ENCODE results near the gene MAPK1.
A peak's percentile ranks its signal among the peaks of the same experiment; 100 is the strongest.
"Not testable (repeated sequence)": the region's sequence is repeated elsewhere in the genome, so short reads cannot be mapped to it uniquely, and the experiment has no call there.

The MAPK1 gene

DNA sequence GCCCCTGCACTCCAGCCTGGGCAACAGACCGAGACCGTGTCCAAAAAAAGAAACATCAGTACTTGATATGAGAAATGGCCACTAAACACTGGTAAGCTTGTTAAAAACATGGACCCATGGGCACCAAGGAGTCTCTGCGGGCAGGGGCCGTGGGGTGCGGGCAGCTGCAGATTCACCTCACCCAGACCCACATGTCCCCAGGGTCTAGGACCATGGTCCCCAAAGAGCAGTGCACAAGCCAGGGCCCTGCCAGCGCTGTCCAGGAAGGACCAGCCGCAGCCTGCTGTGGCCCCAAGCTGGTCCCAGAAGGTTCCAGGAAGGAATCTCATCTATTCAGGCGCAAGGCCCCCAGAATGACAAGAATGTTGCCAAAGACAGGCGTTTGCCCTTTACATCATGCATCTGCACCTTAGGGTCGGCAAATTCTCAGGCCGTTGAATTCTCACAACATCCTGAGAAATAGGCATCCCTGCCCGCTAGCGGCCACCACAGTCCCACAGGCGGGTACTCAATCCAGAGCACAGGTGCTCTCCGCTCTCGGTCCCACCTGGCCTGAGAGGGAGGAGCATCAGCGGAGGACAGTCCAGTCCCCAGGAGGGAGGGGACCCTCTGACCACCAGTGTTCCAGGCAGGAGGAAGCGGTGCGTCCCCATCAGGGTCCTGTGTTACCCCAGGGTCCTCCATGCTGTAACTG, 141.3 kb downstream of the MAPK1 start:
- no peak for DNase-seq (ENCODE audit: low read depth in 2 of 2)

DNA sequence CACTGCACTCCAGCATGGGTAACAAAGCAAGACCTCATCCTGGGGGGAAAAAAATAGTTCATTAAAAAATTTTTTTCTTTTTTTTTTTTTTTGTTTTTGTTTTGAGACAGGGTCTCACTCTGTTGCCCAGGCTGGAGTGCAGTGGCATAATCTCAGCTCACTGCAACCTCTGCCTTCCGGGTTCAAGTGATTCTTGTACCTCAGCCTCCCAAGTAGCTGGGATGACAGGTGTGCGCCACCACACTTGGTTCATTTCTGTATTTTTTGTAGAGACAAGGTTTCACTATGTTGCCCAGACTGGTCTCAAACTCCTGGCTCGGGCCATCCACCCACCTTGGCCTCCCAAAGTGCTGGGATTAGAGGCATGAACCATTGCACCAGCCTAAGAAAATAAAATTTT, 142.9 kb downstream of the MAPK1 start:
- not testable (repeated sequence) for DNase-seq (ENCODE audit: low read depth in 2 of 2)

GRCh38 chr22:21721195-21721852, 146.1 kb downstream of the MAPK1 start:
- not testable (repeated sequence) for DNase-seq (ENCODE audit: low read depth in 2 of 2)

- DNase-seq (ENCODE audit: low read depth in 2 of 2): not testable (repeated sequence)
Observed at GRCh38 chr22:21720191-21720859, 147.1 kb downstream of the MAPK1 start.

DNA sequence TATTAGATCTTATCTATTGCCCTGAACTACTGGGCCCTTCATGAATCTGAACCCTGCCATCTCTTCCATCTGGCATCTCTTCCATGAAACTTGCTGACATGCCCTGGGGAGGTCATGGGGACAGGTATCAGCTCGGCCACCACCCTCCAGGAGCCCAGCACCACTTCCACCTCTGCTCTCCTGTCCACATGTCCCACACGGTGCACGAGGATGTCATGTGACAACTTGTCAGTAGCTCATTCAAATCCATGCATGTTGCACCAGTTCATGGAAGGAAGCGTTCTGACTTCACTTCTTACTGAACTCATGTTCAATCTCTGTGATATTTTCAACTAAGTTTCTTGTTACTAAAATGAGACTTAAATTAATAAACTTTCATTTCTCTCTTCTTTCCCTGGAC, 148.4 kb downstream of the MAPK1 start:
- DNase-seq (ENCODE audit: low read depth in 2 of 2): no peak

- no peak for DNase-seq (ENCODE audit: low read depth in 2 of 2)
Observed at GRCh38 chr22:21718499-21718898, 148.9 kb downstream of the MAPK1 start.

DNA sequence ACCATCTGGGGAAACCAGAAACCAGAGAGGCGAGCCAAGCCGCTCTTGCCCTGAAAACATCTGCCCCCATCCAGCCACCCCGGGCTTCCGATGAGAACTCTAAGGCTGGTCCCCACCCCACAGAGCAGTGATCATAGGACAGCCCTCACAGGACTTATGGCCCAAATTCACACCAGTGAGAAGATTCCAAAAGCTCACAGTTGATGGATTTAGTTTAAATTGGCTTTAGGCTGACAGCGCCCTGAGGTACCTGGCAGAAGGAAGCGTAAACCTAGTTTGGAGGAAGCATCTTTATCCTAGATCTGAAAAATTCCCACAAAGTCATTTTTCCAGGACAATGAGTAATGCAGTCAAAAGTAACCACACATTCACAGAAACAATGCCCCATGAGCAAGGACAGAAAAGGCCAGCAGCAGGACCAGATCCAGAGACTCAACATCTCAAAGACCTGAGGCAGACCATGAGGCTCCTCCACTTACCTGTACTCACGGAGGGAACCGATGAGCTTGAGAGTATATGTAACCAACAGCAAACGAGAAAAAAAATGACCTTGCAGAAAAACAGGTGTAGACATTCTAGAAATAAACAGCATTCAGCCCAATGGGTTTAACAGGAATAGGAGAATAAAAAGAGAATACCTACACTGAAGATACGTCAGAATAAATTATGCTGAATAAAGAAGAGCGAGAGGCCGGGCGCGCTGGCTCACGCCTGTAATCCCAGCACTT, 150.9 kb downstream of the MAPK1 start:
- not testable (repeated sequence) for DNase-seq (ENCODE audit: low read depth in 2 of 2)

DNA sequence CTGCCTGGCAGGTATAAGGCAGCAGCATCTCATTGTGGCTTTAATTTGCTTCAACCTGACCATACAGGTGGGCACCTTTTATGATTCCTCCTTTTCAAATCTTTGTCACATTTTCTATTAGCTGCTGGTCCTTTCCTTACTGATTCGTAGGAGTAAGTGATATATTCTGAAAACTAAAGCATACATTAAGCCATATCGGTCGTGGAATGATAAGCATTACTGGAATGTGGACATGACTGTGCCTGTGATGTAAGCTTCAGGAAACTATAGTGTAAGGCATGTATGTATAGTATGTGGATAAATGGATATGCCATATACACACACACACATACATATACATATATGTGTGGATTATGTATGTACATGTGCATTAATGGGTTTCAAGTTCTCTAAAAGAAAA, 152.7 kb downstream of the MAPK1 start:
- DNase-seq (ENCODE audit: low read depth in 2 of 2): peak in 1 of 2 experiments; percentile 32

GRCh38 chr22:21714059-21714770, 153.2 kb downstream of the MAPK1 start:
- DNase-seq (ENCODE audit: low read depth in 2 of 2): no peak

GRCh38 chr22:21713428-21714058, 153.9 kb downstream of the MAPK1 start:
- DNase-seq (ENCODE audit: low read depth in 2 of 2): no peak

DNA sequence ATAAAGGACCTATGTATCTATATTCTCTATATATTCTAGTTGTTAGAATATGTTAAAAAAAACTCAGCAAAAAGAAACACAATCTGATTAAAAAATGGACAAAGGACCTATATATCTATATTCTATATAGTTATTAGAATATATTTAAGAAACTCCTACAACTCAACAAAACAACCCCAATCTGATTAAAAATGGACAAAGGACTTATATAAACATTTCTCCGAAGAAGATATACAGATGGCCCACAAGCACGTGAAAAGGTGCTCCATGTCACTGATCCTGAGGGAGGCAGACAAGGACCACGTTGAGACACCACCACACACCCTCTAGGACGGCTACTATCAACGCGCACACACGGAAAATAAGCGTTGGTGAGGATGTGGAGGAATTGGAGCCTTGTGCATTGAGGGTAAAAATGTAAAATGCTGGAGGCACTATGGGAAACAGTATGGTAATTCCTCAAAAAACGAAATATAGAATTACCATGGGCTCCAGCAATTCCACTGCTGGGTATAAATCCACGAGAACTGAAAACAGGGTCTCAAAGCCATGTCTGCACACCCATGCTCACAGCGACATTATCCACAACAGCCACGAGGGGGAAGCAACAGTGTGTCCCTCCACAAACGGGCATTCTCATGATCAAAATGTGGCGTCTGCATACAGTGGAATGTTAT, 154.6 kb downstream of the MAPK1 start:
- DNase-seq (ENCODE audit: low read depth in 2 of 2): peak; percentile 60 to 62

DNA sequence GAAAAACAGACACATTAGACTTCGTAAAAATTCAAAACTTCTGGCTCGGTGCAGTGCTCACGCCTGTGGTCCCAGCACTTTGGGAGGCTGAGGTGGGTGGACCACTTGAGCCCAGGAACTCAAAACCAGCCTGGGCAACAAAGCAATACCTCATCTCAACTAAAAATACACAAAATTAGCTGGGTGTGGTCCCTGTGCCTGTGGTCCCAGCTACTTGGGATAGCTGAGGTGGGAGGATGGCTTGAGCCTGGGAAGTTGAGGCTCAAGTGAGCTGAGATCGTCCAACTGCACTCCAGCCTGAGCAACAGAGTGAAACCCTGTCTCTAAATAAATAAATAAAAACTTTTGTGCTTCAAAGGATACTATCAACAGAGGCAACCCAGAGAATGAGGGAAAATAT, 155.6 kb downstream of the MAPK1 start:
- DNase-seq (ENCODE audit: low read depth in 2 of 2): no peak

GRCh38 chr22:21710156-21710555, 157.3 kb downstream of the MAPK1 start:
- DNase-seq (ENCODE audit: low read depth in 2 of 2): no peak

GRCh38 chr22:21709688-21710087, 157.8 kb downstream of the MAPK1 start:
- no peak for DNase-seq (ENCODE audit: low read depth in 2 of 2)

- DNase-seq (ENCODE audit: low read depth in 2 of 2): no peak
Observed at GRCh38 chr22:21708960-21709359, 158.5 kb downstream of the MAPK1 start.

- DNase-seq (ENCODE audit: low read depth in 2 of 2): no peak
Observed at GRCh38 chr22:21707677-21708076, 159.8 kb downstream of the MAPK1 start.
